HEK293 (cell line): ENCODE measurements around the gene HOXB7.

Source experiments
- BCL6B ChIP-seq: fragments of 450-650 bp; formaldehyde crosslinking; IDR thresholded peaks from 2 replicates; pipeline ENCODE4 v1.5.1; 2017; ENCODE audit warnings: missing biosample characterization, missing genetic modification characterization
- ELK4 ChIP-seq: IDR thresholded peaks from 2 replicates; pipeline ENCODE4 v1.6.1; 2011; ENCODE audit warnings: mild to moderate bottlenecking, low read depth, low read length, borderline replicate concordance
- GLI4 ChIP-seq: fragments of 450-650 bp; formaldehyde crosslinking; IDR thresholded peaks from 2 replicates; pipeline ENCODE4 v1.5.1; 2016; ENCODE audit warnings: missing biosample characterization, missing genetic modification characterization
- HOXC10 ChIP-seq: sonication (generic); formaldehyde crosslinking; IDR thresholded peaks from 2 replicates; pipeline ENCODE4 v1.8.1; 2023; ENCODE audit warnings: mild to moderate bottlenecking, missing genetic modification reagents
- HOXD13 ChIP-seq: sonication (generic); formaldehyde crosslinking; IDR thresholded peaks from 2 replicates; pipeline ENCODE4 v1.8.0; 2022; ENCODE audit warnings: missing genetic modification reagents, borderline replicate concordance
- MEIS1 ChIP-seq: sonication (generic); formaldehyde crosslinking; IDR thresholded peaks from 2 replicates; pipeline ENCODE4 v1.8.1; 2022; ENCODE audit warnings: missing genetic modification reagents, mild to moderate bottlenecking, borderline replicate concordance
- OSR2 ChIP-seq: fragments of 450-650 bp; formaldehyde crosslinking; IDR thresholded peaks from 2 replicates; pipeline ENCODE4 v1.5.1; 2016; ENCODE audit warnings: missing biosample characterization, missing genetic modification characterization
- RBAK ChIP-seq: fragments of 450-650 bp; formaldehyde crosslinking; IDR thresholded peaks from 2 replicates; pipeline ENCODE4 v1.5.1; 2016; ENCODE audit warnings: missing biosample characterization, missing genetic modification characterization
- REPIN1 ChIP-seq: fragments of 450-650 bp; formaldehyde crosslinking; IDR thresholded peaks from 2 replicates; pipeline ENCODE4 v1.5.1; 2017; ENCODE audit warnings: missing biosample characterization, missing genetic modification characterization, low read depth
- SALL2 ChIP-seq: fragments of 450-650 bp; formaldehyde crosslinking; IDR thresholded peaks from 2 replicates; pipeline ENCODE4 v1.5.0; 2017; ENCODE audit warnings: missing biosample characterization, mild to moderate bottlenecking, missing genetic modification characterization, borderline replicate concordance
- TRIM28 ChIP-seq: IDR thresholded peaks from 2 replicates; pipeline ENCODE4 v1.6.1; 2011; ENCODE audit warnings: low read length, control low read depth, borderline replicate concordance
- YY1 ChIP-seq: fragments of 450-650 bp; formaldehyde crosslinking; IDR thresholded peaks from 2 replicates; pipeline ENCODE4 v1.5.1; 2018; ENCODE audit warnings: missing biosample characterization, missing genetic modification characterization
- ZBTB17 ChIP-seq: fragments of 450-650 bp; formaldehyde crosslinking; IDR thresholded peaks from 2 replicates; pipeline ENCODE4 v1.5.1; 2016; ENCODE audit warnings: missing biosample characterization, missing genetic modification characterization
- ZBTB49 ChIP-seq: fragments of 450-650 bp; formaldehyde crosslinking; IDR thresholded peaks from 2 replicates; pipeline ENCODE4 v1.5.1; 2016; ENCODE audit warnings: missing biosample characterization, missing genetic modification characterization, low read depth
- ZFHX2 ChIP-seq: fragments of 450-650 bp; formaldehyde crosslinking; conservative IDR thresholded peaks from 2 replicates; pipeline ENCODE4 v1.5.1; 2016; ENCODE audit warnings: missing biosample characterization, missing genetic modification characterization
- ZNF133 ChIP-seq: fragments of 450-650 bp; formaldehyde crosslinking; IDR thresholded peaks from 2 replicates; pipeline ENCODE4 v1.5.1; 2016; ENCODE audit warnings: missing biosample characterization, missing genetic modification characterization
- ZNF2 ChIP-seq: fragments of 450-650 bp; formaldehyde crosslinking; IDR thresholded peaks from 2 replicates; pipeline ENCODE4 v1.5.1; 2016; ENCODE audit warnings: missing biosample characterization, missing genetic modification characterization
- ZNF266 ChIP-seq: fragments of 450-650 bp; formaldehyde crosslinking; IDR thresholded peaks from 2 replicates; pipeline ENCODE4 v1.5.1; 2016; ENCODE audit warnings: missing biosample characterization, missing genetic modification characterization, low read depth
- ZNF335 ChIP-seq: fragments of 450-650 bp; formaldehyde crosslinking; conservative IDR thresholded peaks from 2 replicates; pipeline ENCODE4 v1.5.1; 2016; ENCODE audit warnings: missing biosample characterization, missing genetic modification characterization
- ZNF488 ChIP-seq: fragments of 450-650 bp; formaldehyde crosslinking; IDR thresholded peaks from 2 replicates; pipeline ENCODE4 v1.5.1; 2016; ENCODE audit warnings: missing biosample characterization, missing genetic modification characterization
- ZNF514 ChIP-seq: fragments of 450-650 bp; formaldehyde crosslinking; IDR thresholded peaks from 2 replicates; pipeline ENCODE4 v1.5.1; 2016; ENCODE audit warnings: missing biosample characterization, missing genetic modification characterization
- ZNF530 ChIP-seq: fragments of 450-650 bp; formaldehyde crosslinking; IDR thresholded peaks from 2 replicates; pipeline ENCODE4 v1.5.1; 2016; ENCODE audit warnings: low read depth, missing biosample characterization, missing genetic modification characterization
- ZNF558 ChIP-seq: fragments of 450-650 bp; formaldehyde crosslinking; IDR thresholded peaks from 2 replicates; pipeline ENCODE4 v1.5.1; 2016; ENCODE audit warnings: missing biosample characterization, missing genetic modification characterization
- ZNF600 ChIP-seq: fragments of 450-650 bp; formaldehyde crosslinking; IDR thresholded peaks from 2 replicates; pipeline ENCODE4 v1.5.1; 2016; ENCODE audit warnings: missing biosample characterization, missing genetic modification characterization
- ZNF623 ChIP-seq: fragments of 450-650 bp; formaldehyde crosslinking; IDR thresholded peaks from 2 replicates; pipeline ENCODE4 v1.5.1; 2016; ENCODE audit warnings: missing biosample characterization, missing genetic modification characterization
- ZNF624 ChIP-seq: fragments of 450-650 bp; formaldehyde crosslinking; IDR thresholded peaks from 2 replicates; pipeline ENCODE4 v1.5.1; 2017; ENCODE audit warnings: missing biosample characterization, missing genetic modification characterization
- ZNF626 ChIP-seq: fragments of 450-650 bp; sonication (Bioruptor Pico); formaldehyde crosslinking; IDR thresholded peaks from 2 replicates; pipeline ENCODE4 v1.5.1; 2018; ENCODE audit warnings: missing biosample characterization, missing genetic modification characterization, inconsistent platforms
- ZNF777 ChIP-seq: fragments of 450-650 bp; formaldehyde crosslinking; IDR thresholded peaks from 2 replicates; pipeline ENCODE4 v1.5.1; 2017; ENCODE audit warnings: missing biosample characterization, missing genetic modification characterization, borderline replicate concordance
- ZNF792 ChIP-seq: fragments of 450-650 bp; formaldehyde crosslinking; IDR thresholded peaks from 2 replicates; pipeline ENCODE4 v1.5.1; 2016; ENCODE audit warnings: missing biosample characterization, missing genetic modification characterization
- ZSCAN30 ChIP-seq: fragments of 450-650 bp; IDR thresholded peaks from 2 replicates; pipeline ENCODE4 v1.5.1; 2018; ENCODE audit warnings: missing biosample characterization, mild to moderate bottlenecking, missing genetic modification characterization, moderate library complexity
- TF ChIP-seq, protein P1 (sequence below): fragments of 450-650 bp; formaldehyde crosslinking; IDR thresholded peaks from 2 replicates; pipeline ENCODE4 v1.5.1; 2016; ENCODE audit warnings: missing biosample characterization, missing genetic modification characterization
- TF ChIP-seq, protein P2 (sequence below): fragments of 450-650 bp; formaldehyde crosslinking; IDR thresholded peaks from 2 replicates; pipeline ENCODE4 v1.5.1; 2016; ENCODE audit warnings: missing biosample characterization, missing genetic modification characterization, low read depth

HOXB7 gene

DNA sequence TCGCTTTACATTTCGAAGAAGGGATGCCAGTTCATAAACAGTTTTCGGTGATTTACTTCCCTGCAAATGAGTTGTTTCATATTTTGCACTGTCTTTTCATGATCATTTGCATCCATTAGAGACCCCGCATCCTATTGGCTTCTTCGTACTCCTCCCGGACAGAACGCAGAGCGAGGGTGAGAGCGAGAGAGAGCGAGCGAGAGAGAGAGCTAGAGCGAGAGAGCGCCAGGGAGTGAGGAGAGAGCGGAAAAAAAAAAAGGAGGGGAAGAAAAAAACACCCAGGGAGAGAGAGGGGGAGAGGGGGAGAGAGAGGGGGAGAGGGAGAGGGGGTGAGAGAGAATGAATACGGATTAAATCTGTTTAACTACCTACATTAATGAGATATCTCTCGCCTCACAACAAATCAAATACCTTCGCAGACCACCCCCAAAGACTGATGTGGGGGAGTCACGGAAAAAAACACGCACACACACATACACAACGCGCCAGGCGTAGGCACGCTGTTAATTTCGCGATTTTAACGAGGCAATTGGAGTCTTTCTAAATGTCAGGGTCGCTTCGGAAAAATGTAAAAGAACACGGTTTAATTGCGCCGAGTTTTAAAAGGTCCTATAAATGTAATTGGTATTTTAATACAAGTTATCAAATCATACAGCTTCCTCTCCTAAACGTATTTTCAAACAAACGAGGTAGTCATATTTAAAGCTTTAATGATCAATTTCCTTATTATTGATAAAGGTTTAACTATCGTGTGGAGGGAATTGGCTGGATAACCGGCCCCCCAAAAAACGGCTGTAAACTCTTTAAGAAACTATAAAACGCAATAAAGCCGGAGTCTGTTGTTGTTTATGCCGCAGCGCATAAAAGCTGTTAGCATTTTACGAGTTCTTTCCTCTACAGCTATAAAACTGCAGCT is 4.5 kb upstream of the HOXB7 start, which contains the start of gene HOXB8 (continued):
- TF ChIP-seq, protein P1, sequence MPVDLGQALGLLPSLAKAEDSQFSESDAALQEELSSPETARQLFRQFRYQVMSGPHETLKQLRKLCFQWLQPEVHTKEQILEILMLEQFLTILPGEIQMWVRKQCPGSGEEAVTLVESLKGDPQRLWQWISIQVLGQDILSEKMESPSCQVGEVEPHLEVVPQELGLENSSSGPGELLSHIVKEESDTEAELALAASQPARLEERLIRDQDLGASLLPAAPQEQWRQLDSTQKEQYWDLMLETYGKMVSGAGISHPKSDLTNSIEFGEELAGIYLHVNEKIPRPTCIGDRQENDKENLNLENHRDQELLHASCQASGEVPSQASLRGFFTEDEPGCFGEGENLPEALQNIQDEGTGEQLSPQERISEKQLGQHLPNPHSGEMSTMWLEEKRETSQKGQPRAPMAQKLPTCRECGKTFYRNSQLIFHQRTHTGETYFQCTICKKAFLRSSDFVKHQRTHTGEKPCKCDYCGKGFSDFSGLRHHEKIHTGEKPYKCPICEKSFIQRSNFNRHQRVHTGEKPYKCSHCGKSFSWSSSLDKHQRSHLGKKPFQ (tag by site-specific recombination) = peak; percentile 45
- TF ChIP-seq GLI4 (tag by site-specific recombination) (no peak), HOXC10 (CRISPR knock-in tag) (no peak), YY1 (tag by site-specific recombination) (no peak; the same call in 1 of the 2 replicates), ELK4 (no peak), ZNF530 (tag by site-specific recombination) (no peak), ZBTB17 (tag by site-specific recombination) (peak; percentile 99), ZSCAN30 (tag by site-specific recombination) (peak; percentile 52), REPIN1 (tag by site-specific recombination) (0 out of 2 replicates have a peak, but pooled peaks have one; percentile 53), ZNF335 (tag by site-specific recombination) (no peak), MEIS1 (no peak), HOXD13 (no peak), ZNF514 (tag by site-specific recombination) (no peak), ZNF623 (tag by site-specific recombination) (no peak), ZFHX2 (tag by site-specific recombination) (peak; percentile 86), ZNF2 (tag by site-specific recombination) (no peak), ZNF133 (tag by site-specific recombination) (no peak), ZNF488 (tag by site-specific recombination) (no peak), ZNF624 (tag by site-specific recombination) (no peak), BCL6B (tag by site-specific recombination) (peak; percentile 59), ZNF558 (tag by site-specific recombination) (no peak), ZNF626 (tag by site-specific recombination) (no peak), ZNF792 (no peak), ZNF777 (tag by site-specific recombination) (no peak), TRIM28 (no peak), OSR2 (tag by site-specific recombination) (peak; percentile 61; the same call in 1 of the 2 replicates), RBAK (tag by site-specific recombination) (no peak), SALL2 (tag by site-specific recombination) (no peak), ZBTB49 (tag by site-specific recombination) (no peak), ZNF266 (tag by site-specific recombination) (no peak), ZNF600 (tag by site-specific recombination) (no peak)
- TF ChIP-seq, protein P2, sequence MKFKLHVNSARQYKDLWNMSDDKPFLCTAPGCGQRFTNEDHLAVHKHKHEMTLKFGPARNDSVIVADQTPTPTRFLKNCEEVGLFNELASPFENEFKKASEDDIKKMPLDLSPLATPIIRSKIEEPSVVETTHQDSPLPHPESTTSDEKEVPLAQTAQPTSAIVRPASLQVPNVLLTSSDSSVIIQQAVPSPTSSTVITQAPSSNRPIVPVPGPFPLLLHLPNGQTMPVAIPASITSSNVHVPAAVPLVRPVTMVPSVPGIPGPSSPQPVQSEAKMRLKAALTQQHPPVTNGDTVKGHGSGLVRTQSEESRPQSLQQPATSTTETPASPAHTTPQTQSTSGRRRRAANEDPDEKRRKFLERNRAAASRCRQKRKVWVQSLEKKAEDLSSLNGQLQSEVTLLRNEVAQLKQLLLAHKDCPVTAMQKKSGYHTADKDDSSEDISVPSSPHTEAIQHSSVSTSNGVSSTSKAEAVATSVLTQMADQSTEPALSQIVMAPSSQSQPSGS (tag by site-specific recombination) = no peak
